Keratinocyte (primary cell): ENCODE measurements around the gene PDE1A. TPM values are rescaled to one million over a fixed set of nuclear protein-coding genes. Genes with fewer than 3 reads are reported as not detected.

Experiments
- DNase-seq: peaks from one replicate; pipeline ENCODE4 v3.0.0-alpha.2; 2011; ENCODE audit warnings: low read depth, missing footprints, low spot score
- FAIRE-seq: peaks from 2 replicates; lab custom pipeline; 2011; peaks lifted over from hg19 to GRCh38; lab: Jason Lieb, UNC
- H2AFZ ChIP-seq: 2 replicates; pipeline ENCODE4 v1.6.0; 2012; ENCODE audit warnings: low read length, control low read depth, inconsistent platforms; ENCODE audit not compliant: control insufficient read depth
- H3K27ac ChIP-seq: 2 replicates; pipeline ENCODE4 v1.5.1; 2011; ENCODE audit warnings: low read length; ENCODE audit not compliant: control insufficient read depth, insufficient read depth
- H3K27me3 ChIP-seq: 3 replicates; pipeline ENCODE4 v1.6.0; 2011; ENCODE audit warnings: low read length; ENCODE audit not compliant: control insufficient read depth, insufficient read depth; ENCODE audit errors: extremely low read depth
- H3K36me3 ChIP-seq, 2 experiments: 2 replicates in 1 of 2; 3 replicates in 1 of 2; pipeline ENCODE4 v1.5.1; 2011; ENCODE audit warnings: low read length in 2 of 2, mild to moderate bottlenecking in 1 of 2; ENCODE audit not compliant: control insufficient read depth in 2 of 2, insufficient read depth in 2 of 2; ENCODE audit errors: extremely low read depth in 1 of 2
- H3K4me1 ChIP-seq: 3 replicates; pipeline ENCODE4 v1.5.1; 2011; ENCODE audit warnings: low read length; ENCODE audit not compliant: control insufficient read depth, insufficient read depth; ENCODE audit errors: extremely low read depth
- H3K4me2 ChIP-seq: 3 replicates; pipeline ENCODE4 v1.6.0; 2011; ENCODE audit warnings: low read depth, low read length; ENCODE audit not compliant: control insufficient read depth, insufficient read depth; ENCODE audit errors: extremely low read depth
- H3K4me3 ChIP-seq, 3 experiments: fragments of 200-600 bp in 1 of 3; sonication (generic) in 1 of 3; 2 replicates in 2 of 3; 3 replicates in 1 of 3; pipeline ENCODE4 v1.5.1; 2011 to 2016; ENCODE audit warnings: low read length in 3 of 3, mild to moderate bottlenecking in 3 of 3, control low read depth in 2 of 3, inconsistent platforms in 1 of 3, low read depth in 1 of 3, mixed read lengths in 1 of 3, mixed run types in 1 of 3, moderate library complexity in 1 of 3; ENCODE audit not compliant: control insufficient read depth in 2 of 3, insufficient read depth in 2 of 3; ENCODE audit errors: extremely low read depth in 1 of 3
- H3K79me2 ChIP-seq: 2 replicates; pipeline ENCODE4 v1.6.0; 2012; ENCODE audit warnings: low read length; ENCODE audit not compliant: control insufficient read depth, insufficient read depth
- H3K9ac ChIP-seq: 3 replicates; pipeline ENCODE4 v1.6.0; 2011; ENCODE audit warnings: low read length; ENCODE audit not compliant: control insufficient read depth, insufficient read depth; ENCODE audit errors: extremely low read depth
- H3K9me1 ChIP-seq: 3 replicates; pipeline ENCODE4 v1.6.0; 2011; ENCODE audit warnings: low read length; ENCODE audit not compliant: control insufficient read depth, insufficient read depth; ENCODE audit errors: extremely low read depth
- H3K9me3 ChIP-seq: 2 replicates; pipeline ENCODE4 v1.5.1; 2012; ENCODE audit warnings: low read depth, low read length; ENCODE audit not compliant: control insufficient read depth
- H4K20me1 ChIP-seq: 3 replicates; pipeline ENCODE4 v1.6.0; 2011; ENCODE audit warnings: low read length; ENCODE audit not compliant: control insufficient read depth, insufficient read depth; ENCODE audit errors: extremely low read depth
- CTCF ChIP-seq, 3 experiments: IDR thresholded peaks in 1 of 3; conservative IDR thresholded peaks in 1 of 3; optimal IDR thresholded peaks in 1 of 3; 2 replicates in 2 of 3; 3 replicates in 1 of 3; pipeline versions ENCODE3 to v1.5.1; 2011; ENCODE audit warnings: low read length in 3 of 3, mild to moderate bottlenecking in 3 of 3, moderate library complexity in 2 of 3, control low read depth in 1 of 3, inconsistent platforms in 1 of 3; ENCODE audit not compliant: insufficient read depth in 2 of 3; ENCODE audit errors: extremely low read depth in 1 of 3
- EZH2 ChIP-seq: IDR thresholded peaks from one replicate; pipeline ENCODE4 v1.6.1; 2012; ENCODE audit warnings: inconsistent platforms, mild to moderate bottlenecking, low read length, moderate library complexity
- dilution Hi-C: fragments of 300-500 bp; cut with MboI; formaldehyde crosslinking; loops from one replicate; pipeline ENCODE4 v1.7.0; 2020; ENCODE audit warnings: low sequenced_read_pairs; ENCODE audit not compliant: extremely low pct_ligation_motif_present
- polyA plus RNA-seq, 5 experiments: library from polyadenylated mRNA; depleted of rRNA in 3 of 5; stranded (reverse) in 3 of 5; stranded (forward) in 1 of 5; unstranded in 1 of 5; fragments of >200 nt; gene quantifications; 1 replicate in 1 of 5; 2 replicates in 3 of 5; 3 replicates in 1 of 5; pipeline versions ENCODE4 v1.2.1 to v1.2.3, GENCODE V29; 2011 to 2012; ENCODE audit warnings: missing spikeins in 2 of 5, low read depth in 1 of 5, low replicate concordance in 1 of 5

The PDE1A gene
- polyA plus RNA-seq, 1 donor (not counting 4 experiments of a cell fraction or from before 2014, with no cell fraction given), result 0.10 TPM

GRCh38 chr2:182167882-182168281 is 259.0 kb downstream of the PDE1A start:
- H3K79me2 ChIP-seq, result no peaks in the 10 kb centered on the region
- H3K4me2 ChIP-seq, result no peak overlapping the region
- no peak overlapping the region for H3K4me3 ChIP-seq
- H3K9me3 ChIP-seq, result no peaks in the 10 kb centered on the region
- H3K4me1 ChIP-seq, result no peaks in the 10 kb centered on the region
- dilution Hi-C loops, result no loop called here
- H2AFZ ChIP-seq, result no peak overlapping the region
- DNase-seq, result no peak
- no peaks in the 10 kb centered on the region for H3K36me3 ChIP-seq
- no peaks in the 10 kb centered on the region for H4K20me1 ChIP-seq
- no peaks in the 10 kb centered on the region for H3K27me3 ChIP-seq
- no peak overlapping the region for H3K27ac ChIP-seq
- no peak overlapping the region for H3K9ac ChIP-seq
- TF ChIP-seq EZH2 (no peak), CTCF (optimal IDR thresholded peaks at IDR 0.05 in 1 of 3, IDR thresholded peaks at IDR 0.05 in 1 of 3, conservative IDR thresholded peaks at IDR 0.05 in 1 of 3; ENCODE audit: extremely low read depth in 1 of 3, insufficient read depth in 2 of 3, low read length in 3 of 3) (no peak)
- no peak for FAIRE-seq
- H3K9me1 ChIP-seq, result no peaks in the 10 kb centered on the region

- no peak overlapping the region for H3K4me2 ChIP-seq
- H3K9ac ChIP-seq, result no peak overlapping the region
- DNase-seq, result no peak
- H2AFZ ChIP-seq, result no peak overlapping the region
- no peaks in the 10 kb centered on the region for H3K36me3 ChIP-seq
- no peaks in the 10 kb centered on the region for H3K27me3 ChIP-seq
- H3K4me1 ChIP-seq, result no peaks in the 10 kb centered on the region
- H4K20me1 ChIP-seq, result no peaks in the 10 kb centered on the region
- H3K4me3 ChIP-seq, result no peak overlapping the region
- TF ChIP-seq CTCF (optimal IDR thresholded peaks at IDR 0.05 in 1 of 3, IDR thresholded peaks at IDR 0.05 in 1 of 3, conservative IDR thresholded peaks at IDR 0.05 in 1 of 3; ENCODE audit: extremely low read depth in 1 of 3, insufficient read depth in 2 of 3, low read length in 3 of 3) (no peak), EZH2 (no peak)
- dilution Hi-C loops, result no loop called here
- H3K9me3 ChIP-seq, result no peaks in the 10 kb centered on the region
- no peaks in the 10 kb centered on the region for H3K9me1 ChIP-seq
- FAIRE-seq, result no peak
- H3K27ac ChIP-seq, result no peak overlapping the region
- H3K79me2 ChIP-seq, result no peaks in the 10 kb centered on the region
Measured at GRCh38 chr2:182166841-182167240, 260.0 kb downstream of the PDE1A start.
